SH-SY5Y (cell line): ENCODE results near the gene EPB41L4B.

ENCODE experiments used
- GATA2 ChIP-seq: IDR thresholded peaks from 2 replicates; pipeline ENCODE4 v1.6.1; 2011; ENCODE audit warnings: mild to moderate bottlenecking, low read depth, low read length
- GATA3 ChIP-seq: IDR thresholded peaks from 2 replicates; pipeline ENCODE4 v1.6.1; 2011; ENCODE audit warnings: low read depth, mild to moderate bottlenecking, low read length, moderate library complexity

GRCh38 chr9:109255394-109255793 lies 65.5 kb downstream of the EPB41L4B start:
- TF ChIP-seq GATA2 (no peak), GATA3 (no peak)
